Activated CD8-positive, alpha-beta memory T cell treated with anti-CD3 and anti-CD28 coated beads for 36 hours (primary cell): ENCODE measurements around the gene SNAPC3. TPM values are rescaled to one million over a fixed set of nuclear protein-coding genes. Genes with fewer than 3 reads are reported as not detected.
"Not testable (repeated sequence)": the region's sequence is repeated elsewhere in the genome, so short reads cannot be mapped to it uniquely, and the experiment has no call there.

Source experiments
- CTCF ChIA-PET: fragments of 350-600 bp; sonication (Branson Sonifier 250); formaldehyde crosslinking; loops from one replicate; lab custom pipeline; 2021; ENCODE audit warnings: antibody characterized with exemption; lab: Charles Lee
- POLR2A ChIA-PET: fragments of 350-600 bp; sonication (Branson Sonifier 250); formaldehyde crosslinking; loops from one replicate; lab custom pipeline; 2021; ENCODE audit warnings: antibody characterized with exemption; lab: Charles Lee
- total RNA-seq, 2 experiments: library from RNA; stranded (reverse); gene quantifications; one replicate each; pipeline ENCODE4 v1.2.3, GENCODE V29; 2021

SNAPC3 gene
- total RNA-seq, 2 experiments from 2014 or later = 23.1 to 24.9 TPM

- POLR2A ChIA-PET = interaction anchor here (0.7 kb wide), 1 partner anchor 260 kb away, joined by 4 read pairs; no protein-coding TSS in a partner anchor
These were observed 1.9 kb upstream of the SNAPC3 start for GRCh38 chr9:15420796-15421195.

GRCh38 chr9:15421532-15421931 is 1.1 kb upstream of the SNAPC3 start:
- CTCF ChIA-PET = no interaction called here
- POLR2A ChIA-PET = no interaction called here

More at GRCh38 chr9:15420796-15421195, 1.9 kb upstream of the SNAPC3 start:
- CTCF ChIA-PET = no interaction called here

DNA sequence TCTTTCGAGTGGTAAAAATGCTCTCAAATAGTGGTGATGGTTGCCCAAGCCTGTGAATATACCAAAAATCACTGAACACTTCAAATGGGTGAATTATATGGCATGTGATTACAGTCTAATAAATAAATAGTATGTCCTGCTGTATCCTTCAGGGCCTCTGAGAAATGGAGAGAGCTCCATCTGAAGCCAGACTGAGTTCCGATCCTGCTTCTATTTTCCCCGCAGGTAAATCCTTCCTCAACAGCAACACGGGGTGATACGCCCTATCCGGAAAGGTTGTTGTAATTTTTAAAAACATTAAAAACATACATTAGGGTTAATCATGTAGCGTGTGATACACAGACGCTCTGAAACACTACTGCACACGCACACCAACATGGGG is 695 bp upstream of the SNAPC3 start:
- POLR2A ChIA-PET = no interaction called here
- CTCF ChIA-PET = interaction anchor here (1.9 kb wide), 1 partner anchor 123 kb away, joined by 6 read pairs; no protein-coding TSS in a partner anchor

DNA sequence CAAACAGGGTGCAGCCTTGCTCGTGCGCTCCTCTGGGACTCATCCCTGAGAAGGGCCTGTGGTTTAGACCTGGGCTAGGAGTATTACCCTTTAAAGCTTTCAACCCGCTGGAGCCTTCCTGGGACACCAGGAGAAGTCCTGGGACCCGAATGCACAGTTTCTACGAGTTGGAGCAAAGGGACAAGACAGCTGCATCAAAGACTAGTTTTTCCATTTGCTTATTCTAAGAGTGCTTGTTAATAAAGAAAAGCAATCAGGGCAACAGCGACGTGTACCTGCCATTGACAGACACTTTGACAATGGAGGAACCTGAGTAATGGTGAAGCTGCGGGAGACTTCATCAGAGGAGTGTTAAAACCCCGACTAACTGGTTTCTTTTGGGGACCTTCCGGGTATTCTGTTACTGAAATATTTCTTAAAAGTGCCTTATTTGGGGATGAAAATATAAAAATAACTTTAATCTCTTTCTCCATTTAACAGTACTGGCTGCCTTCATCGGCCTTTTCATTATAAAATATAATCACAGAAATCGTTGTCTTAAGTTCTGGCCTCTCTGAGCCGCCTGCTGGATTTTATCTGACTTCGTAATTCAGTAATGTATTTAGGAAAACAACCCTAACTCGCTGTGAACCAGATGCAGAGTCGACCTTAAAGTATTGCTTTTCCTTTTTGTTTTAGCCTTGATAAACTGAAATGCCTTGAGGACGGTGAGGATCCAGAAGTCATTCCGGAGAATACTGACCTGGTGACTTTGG is 732 bp downstream of the SNAPC3 start:
- ChIA-PET CTCF (interaction anchor here (1.1 to 1.9 kb wide), 7 partner anchors 46 to 160 kb away, joined by 3 to 6 read pairs (median 4); partner anchors contain the start of genes CCDC171, PSIP1 and TTC39B), POLR2A (interaction anchor here (0.6 to 1.6 kb wide), 4 partner anchors 87 to 130 kb away, joined by 3 to 5 read pairs (median 4); partner anchors contain the start of gene PSIP1)

DNA sequence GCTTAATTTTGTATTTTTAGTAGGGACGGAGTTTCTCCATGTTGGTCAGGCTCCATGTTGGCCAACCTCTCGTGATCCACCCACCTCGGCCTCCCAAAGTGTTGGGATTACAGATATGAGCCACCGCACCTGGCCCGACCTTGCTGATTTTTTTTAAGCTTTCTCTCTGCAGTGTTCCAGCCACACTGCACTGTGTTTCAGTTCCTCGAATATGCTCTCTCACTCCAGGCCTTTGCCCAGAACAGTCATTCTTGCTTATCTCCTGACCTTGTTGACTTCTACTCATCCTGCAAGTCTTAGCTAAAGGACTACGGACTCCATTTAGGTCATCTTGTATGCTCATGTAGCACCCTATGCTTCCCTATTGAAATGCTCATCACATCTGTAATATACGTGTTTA is 3.3 kb downstream of the SNAPC3 start:
- ChIA-PET CTCF (interaction anchor here (0.6 kb wide), 1 partner anchor 178 kb away, joined by 3 read pairs; no protein-coding TSS in a partner anchor), POLR2A (no interaction called here)

- CTCF ChIA-PET, POLR2A ChIA-PET: not testable (repeated sequence)
These were observed 5.0 kb downstream of the SNAPC3 start for GRCh38 chr9:15427702-15428101.

DNA sequence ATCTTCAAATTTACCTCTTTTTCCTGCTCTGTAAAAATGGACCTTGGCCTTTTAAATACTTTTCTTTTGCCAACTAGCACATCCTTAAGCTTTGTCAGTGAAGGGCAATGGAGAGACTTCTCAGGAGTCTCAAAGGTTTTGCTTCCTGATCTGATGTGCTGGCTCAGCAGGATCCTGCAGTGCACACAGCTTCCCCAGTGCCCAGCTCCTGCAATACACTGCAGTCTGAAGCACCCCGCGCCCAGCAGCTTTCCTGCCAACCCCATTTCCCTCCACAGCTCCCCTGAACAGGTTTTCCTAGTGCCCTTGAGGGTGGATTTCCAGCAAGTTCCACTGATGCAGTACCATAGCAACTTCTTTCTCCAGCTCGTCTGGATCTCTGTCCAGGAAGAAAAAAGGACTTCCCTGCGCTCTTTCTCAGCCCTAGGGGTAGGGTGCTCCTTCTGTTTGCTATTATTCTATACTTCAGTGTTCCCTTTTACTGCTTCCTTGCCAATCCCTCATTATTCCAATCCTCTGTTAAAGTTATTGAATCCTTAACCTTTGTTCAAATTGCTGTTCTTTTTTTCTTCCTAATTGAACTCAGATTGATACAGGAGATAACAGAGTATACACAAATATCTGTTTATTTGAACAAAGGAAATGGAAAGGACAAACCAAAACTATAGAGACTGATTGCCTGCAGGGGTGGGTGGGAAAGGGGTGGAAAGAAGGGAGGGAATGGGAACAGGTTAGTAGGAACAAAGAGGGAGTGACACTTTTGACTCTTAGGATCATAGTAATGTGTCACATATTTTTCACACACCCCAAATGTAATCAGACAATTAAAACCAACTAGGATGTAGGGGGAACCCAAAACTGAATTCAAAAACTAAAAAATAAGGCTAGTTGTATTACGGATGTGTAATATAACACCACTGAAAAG is 8.5 kb downstream of the SNAPC3 start:
- ChIA-PET POLR2A (no interaction called here), CTCF (interaction anchor here (1.0 kb wide), 1 partner anchor 219 kb away, joined by 3 read pairs; no protein-coding TSS in a partner anchor)

GRCh38 chr9:15433191-15433590 is 10.5 kb downstream of the SNAPC3 start:
- POLR2A ChIA-PET = interaction anchor here (0.6 to 0.7 kb wide), 3 partner anchors 72 to 129 kb away, joined by 5 to 7 read pairs (median 5); no protein-coding TSS in a partner anchor

DNA sequence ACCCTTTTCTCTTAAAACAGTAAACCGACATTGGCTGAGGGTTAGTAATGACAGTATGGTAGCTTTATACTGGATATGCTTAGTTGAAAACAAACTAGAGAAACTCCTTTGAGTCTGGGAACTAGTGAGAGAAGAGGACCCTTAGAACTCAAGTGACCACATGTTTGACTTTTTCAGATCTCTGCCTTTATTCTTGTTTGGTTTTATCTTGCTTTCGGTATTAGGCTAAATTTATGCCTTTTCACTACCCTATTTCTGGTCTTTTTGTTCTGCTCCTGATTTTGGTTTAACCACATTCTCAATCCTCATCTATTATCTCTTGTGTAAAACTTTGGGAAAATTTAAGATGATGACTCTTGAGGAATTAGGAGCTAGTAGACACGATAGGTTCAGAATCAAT is 11.0 kb downstream of the SNAPC3 start:
- ChIA-PET CTCF (no interaction called here), POLR2A (interaction anchor here (0.6 kb wide), 1 partner anchor 71 kb away, joined by 5 read pairs; no protein-coding TSS in a partner anchor)

More at GRCh38 chr9:15433191-15433590, 10.5 kb downstream of the SNAPC3 start:
- CTCF ChIA-PET = no interaction called here

GRCh38 chr9:15438891-15439290 is 16.2 kb downstream of the SNAPC3 start:
- POLR2A ChIA-PET = no interaction called here
- CTCF ChIA-PET = no interaction called here

DNA sequence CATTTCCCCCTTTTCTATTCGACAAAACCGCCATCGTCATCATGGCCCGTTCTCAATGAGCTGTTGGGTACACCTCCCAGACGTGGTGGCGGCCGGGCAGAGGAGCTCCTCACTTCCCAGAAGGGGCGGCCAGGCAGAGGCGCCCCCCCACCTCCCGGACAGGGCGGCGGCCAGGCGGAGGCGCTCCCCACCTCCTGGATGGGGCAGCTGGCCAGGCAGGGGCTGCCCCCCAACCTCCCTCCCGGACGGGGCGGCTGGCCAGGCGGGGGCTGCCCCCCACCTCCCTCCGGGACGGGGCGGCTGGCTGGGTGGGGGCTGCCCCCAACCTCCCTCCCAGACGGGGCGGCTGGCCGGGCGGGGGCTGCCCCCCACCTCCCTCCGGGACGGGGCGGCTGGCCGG is 19.2 kb downstream of the SNAPC3 start:
- POLR2A ChIA-PET, CTCF ChIA-PET: not testable (repeated sequence)

DNA sequence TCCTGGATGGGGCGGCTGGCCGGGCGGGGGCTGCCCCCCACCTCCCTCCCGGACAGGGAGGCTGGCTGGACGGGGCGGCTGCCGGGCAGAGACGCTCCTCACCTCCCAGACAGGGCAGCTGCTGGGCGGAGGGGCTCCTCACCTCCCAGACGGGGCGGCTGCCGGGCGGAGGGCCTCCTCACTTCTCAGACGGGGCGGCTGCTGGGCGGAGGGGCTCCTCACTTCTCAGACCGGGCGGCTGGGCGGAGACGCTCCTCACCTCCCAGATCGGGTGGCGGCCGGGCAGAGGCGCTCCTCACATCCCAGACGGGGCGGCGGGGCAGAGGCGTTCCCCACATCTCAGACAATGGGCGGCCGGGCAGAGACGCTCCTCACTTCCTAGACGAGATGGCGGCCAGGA is 19.6 kb downstream of the SNAPC3 start:
- POLR2A ChIA-PET, CTCF ChIA-PET: not testable (repeated sequence)

DNA sequence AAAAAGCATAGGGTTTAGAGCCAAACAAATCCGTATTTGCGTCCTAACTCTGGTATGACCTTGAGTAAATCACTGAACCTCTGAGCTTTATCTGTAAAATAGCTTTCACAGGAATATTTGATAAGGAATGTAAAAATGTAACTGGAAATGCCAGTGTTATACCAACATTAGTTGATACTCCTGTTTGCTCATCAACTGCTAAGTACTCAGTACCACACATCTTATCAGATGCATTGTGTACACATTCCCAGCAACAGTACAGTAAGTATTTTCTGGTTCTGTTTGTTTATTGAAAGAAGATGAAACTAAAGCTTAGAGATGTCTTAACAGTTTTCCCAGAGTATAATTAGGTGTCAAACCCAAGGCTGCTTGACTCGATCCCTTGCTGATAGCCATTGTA is 21.5 kb downstream of the SNAPC3 start:
- POLR2A ChIA-PET = no interaction called here
- CTCF ChIA-PET = no interaction called here

DNA sequence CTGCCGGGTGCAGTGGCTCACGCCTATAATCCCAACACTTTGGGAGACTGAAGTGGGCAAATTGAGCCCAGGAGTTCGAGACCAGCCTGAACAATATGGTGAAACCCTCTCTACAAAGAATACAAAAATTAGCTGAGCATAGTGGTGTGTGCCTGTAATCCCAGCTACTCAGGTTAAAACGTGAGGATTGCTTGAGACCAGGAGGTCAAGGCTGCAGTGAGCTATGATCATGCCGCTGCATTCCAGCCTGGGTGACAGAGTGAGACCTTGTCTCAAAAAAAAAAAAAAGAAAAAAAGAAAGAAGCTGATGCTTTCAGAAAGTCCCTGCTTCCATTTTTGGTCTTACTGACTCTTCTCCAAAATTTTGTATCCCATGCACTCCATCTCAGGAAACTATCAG is 31.3 kb downstream of the SNAPC3 start:
- POLR2A ChIA-PET = no interaction called here
- CTCF ChIA-PET = no interaction called here

DNA sequence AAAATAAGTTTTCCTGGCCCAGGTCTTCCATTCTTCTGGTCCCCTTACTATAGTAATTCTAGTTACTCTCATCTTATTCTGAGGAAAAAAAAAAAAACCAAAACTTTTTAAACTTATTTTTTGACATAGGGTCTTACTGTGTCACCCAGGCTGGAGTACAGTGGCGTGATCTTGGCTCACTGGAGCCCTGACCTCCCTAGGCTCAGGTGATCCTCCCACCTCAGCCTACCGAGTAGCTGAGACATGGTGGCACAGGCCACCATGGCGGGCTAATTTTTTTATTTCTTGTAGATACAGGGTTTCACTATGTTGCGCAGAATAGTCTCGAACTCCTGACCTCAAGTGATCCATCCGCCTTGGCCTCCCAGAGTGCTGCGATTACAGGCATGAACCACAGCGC is 38.4 kb downstream of the SNAPC3 start:
- POLR2A ChIA-PET = no interaction called here
- CTCF ChIA-PET = no interaction called here

DNA sequence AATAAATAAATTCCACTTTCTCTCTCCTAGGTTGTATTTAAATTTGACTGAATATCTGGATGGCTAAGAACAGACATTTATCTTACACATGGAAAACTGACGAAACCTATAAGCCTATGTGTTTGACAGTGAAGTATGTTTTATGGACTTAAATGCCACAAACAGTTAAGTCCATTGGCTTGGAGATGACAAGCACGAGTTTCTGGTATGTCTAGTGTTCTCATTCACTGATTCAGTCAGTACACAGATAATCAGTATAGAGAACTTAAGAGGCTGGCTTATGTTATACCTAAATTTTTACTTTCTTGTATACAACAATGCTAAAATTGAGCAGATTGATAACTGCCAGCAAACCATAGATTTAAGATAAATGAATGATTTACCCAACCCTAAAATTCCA is 38.9 kb downstream of the SNAPC3 start:
- ChIA-PET CTCF (no interaction called here), POLR2A (no interaction called here)

- CTCF ChIA-PET = no interaction called here
- POLR2A ChIA-PET = no interaction called here
These were observed 45.5 kb downstream of the SNAPC3 start for GRCh38 chr9:15468145-15468544.

DNA sequence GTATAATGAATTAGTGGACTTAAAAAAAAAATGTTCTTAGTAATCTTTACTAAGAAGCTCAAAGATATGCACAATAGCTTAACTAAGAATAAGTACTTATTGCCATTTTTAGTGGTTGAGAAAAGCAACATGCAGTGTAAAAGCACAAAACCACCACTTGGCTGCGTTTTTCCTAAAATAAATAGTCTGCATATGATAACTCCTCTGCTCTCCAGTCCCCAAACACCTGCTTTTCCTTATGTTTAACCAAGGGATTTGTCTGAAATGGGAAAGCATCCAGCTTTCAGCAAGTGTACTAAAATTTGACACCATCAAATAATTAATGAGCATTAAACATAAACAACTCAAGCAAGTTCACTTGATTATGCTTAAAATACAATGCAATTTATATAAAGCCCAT is 46.7 kb downstream of the SNAPC3 start:
- ChIA-PET CTCF (interaction anchor here (1.2 to 1.4 kb wide), 2 partner anchors 41 to 46 kb away, joined by 3 read pairs; partner anchors contain the start of genes PSIP1 and SNAPC3), POLR2A (interaction anchor here (0.6 kb wide), 1 partner anchor 258 kb away, joined by 6 read pairs; no protein-coding TSS in a partner anchor)

DNA sequence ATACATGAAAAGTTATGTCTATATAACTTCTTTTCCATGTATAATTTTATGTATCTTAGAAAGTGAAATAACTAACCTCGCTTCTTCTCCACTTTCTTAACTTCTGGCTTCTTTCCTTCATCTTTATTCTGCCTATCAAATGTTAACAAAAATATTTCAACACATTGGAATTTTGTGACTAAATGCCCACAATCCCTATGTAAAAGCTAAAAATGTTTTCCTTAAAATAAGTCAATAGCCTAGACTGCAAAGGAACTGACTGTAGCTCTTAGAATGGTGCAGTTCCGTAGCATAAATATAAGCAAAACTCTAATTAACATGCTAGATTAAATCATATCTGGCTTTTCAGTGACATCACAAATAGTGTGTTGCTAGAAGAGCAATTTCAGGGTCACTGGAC is 47.2 kb downstream of the SNAPC3 start:
- ChIA-PET CTCF (interaction anchor here (1.2 to 1.4 kb wide), 2 partner anchors 41 to 47 kb away, joined by 3 read pairs; partner anchors contain the start of genes PSIP1 and SNAPC3), POLR2A (no interaction called here)
